ENCODE results near the gene MITF. TPM values are rescaled to one million over a fixed set of nuclear protein-coding genes. Genes with fewer than 3 reads are reported as not detected.
"Not testable (repeated sequence)": the region's sequence is repeated elsewhere in the genome, so short reads cannot be mapped to it uniquely, and the experiment has no call there.

Gene MITF
- polyA plus RNA-seq, 1 donor: 2.8 TPM

DNA sequence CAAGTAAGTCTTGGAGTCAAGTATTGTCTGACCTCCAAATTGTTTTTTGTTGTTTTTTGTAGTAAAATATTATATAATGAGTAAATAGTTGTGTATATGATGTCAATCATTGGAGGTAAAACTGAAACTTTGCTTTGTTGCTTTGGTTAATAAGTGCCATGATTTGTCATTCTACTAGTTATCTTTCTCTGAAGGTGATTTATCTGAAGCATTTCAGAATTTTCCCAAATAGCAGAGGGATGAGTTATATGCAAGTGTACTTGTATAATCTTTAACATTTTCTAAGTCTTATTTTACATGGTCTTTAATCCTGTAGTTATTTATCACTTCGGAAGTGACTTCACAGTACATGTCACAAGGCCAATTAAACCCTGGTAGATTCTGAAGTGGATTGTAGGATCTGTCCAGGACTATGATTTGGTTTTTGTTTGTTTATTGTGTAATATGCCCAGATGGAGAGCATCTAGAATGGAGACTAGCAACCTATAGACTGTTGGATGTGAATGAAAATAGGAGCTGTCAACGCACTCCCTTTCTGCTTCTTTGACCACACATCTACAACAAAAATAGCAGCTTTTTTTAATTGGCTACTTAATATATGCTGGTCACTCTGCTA is 167.2 kb downstream of the MITF start:
- no peaks in the 10 kb centered on the region for H3K9me3 ChIP-seq (ENCODE audit: control insufficient read depth, low read depth, low read length)
- no peak overlapping the region for H3K27ac ChIP-seq (ENCODE audit: low read length)
- H3K4me3 ChIP-seq (ENCODE audit: low read length): no peak overlapping the region
- H3K27me3 ChIP-seq (ENCODE audit: control insufficient read depth, insufficient read depth, low read length): no peaks in the 10 kb centered on the region
- no peaks in the 10 kb centered on the region for H3K36me3 ChIP-seq (ENCODE audit: control insufficient read depth, insufficient read depth, low read length)
- H3K4me1 ChIP-seq (ENCODE audit: control insufficient read depth, insufficient read depth, low read length): no peaks in the 10 kb centered on the region
- WGBS (ENCODE audit: insufficient coverage, low lambda C conversion rate): no CpG with 5 or more reads among the region's 2 CpGs
- DNase-seq: no peak

GRCh38 chr3:69907554-69907953 is 168.3 kb downstream of the MITF start:
- H3K4me1 ChIP-seq (ENCODE audit: control insufficient read depth, insufficient read depth, low read length): no peaks in the 10 kb centered on the region
- no peak overlapping the region for H3K27ac ChIP-seq (ENCODE audit: low read length)
- no peaks in the 10 kb centered on the region for H3K9me3 ChIP-seq (ENCODE audit: control insufficient read depth, low read depth, low read length)
- no CpG with 5 or more reads among the region's 1 CpG for WGBS (ENCODE audit: insufficient coverage, low lambda C conversion rate)
- H3K36me3 ChIP-seq (ENCODE audit: control insufficient read depth, insufficient read depth, low read length): no peaks in the 10 kb centered on the region
- H3K27me3 ChIP-seq (ENCODE audit: control insufficient read depth, insufficient read depth, low read length): no peaks in the 10 kb centered on the region
- no peak overlapping the region for H3K4me3 ChIP-seq (ENCODE audit: low read length)
- DNase-seq: no peak

DNA sequence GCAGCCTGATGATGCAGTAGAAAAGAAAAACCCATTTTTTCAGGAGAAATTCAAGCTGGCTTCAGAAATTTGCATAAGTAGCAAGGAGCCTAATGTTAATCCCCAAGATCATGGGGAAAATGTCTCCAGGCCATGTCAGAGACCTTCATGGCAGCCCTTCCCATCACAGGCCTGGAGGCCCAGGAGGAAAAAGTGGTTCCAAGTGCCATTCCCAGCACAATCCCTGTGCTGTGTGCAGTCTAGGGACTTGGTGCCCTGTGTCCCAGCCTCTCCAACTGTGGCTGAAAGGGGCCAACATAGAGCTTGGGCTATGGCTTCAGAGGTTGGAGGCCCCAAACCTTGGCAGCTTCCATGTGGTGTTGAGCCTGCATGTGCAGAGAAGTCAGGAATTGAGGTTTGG is 170.6 kb downstream of the MITF start:
- not testable (repeated sequence) for H3K27me3 ChIP-seq (ENCODE audit: control insufficient read depth, insufficient read depth, low read length); H3K4me3 ChIP-seq (ENCODE audit: low read length); H3K4me1 ChIP-seq (ENCODE audit: control insufficient read depth, insufficient read depth, low read length); H3K9me3 ChIP-seq (ENCODE audit: control insufficient read depth, low read depth, low read length); H3K36me3 ChIP-seq (ENCODE audit: control insufficient read depth, insufficient read depth, low read length); H3K27ac ChIP-seq (ENCODE audit: low read length); DNase-seq

GRCh38 chr3:69913422-69913821 is 174.2 kb downstream of the MITF start:
- Histone ChIP-seq H3K27me3 (ENCODE audit: control insufficient read depth, insufficient read depth, low read length) (no peaks in the 10 kb centered on the region), H3K4me3 (ENCODE audit: low read length) (no peak overlapping the region), H3K9me3 (ENCODE audit: control insufficient read depth, low read depth, low read length) (no peaks in the 10 kb centered on the region), H3K4me1 (ENCODE audit: control insufficient read depth, insufficient read depth, low read length) (no peaks in the 10 kb centered on the region), H3K36me3 (ENCODE audit: control insufficient read depth, insufficient read depth, low read length) (no peaks in the 10 kb centered on the region), H3K27ac (ENCODE audit: low read length) (no peak overlapping the region)
- WGBS (ENCODE audit: insufficient coverage, low lambda C conversion rate): no CpG with 5 or more reads among the region's 3 CpGs
- no peak for DNase-seq

DNA sequence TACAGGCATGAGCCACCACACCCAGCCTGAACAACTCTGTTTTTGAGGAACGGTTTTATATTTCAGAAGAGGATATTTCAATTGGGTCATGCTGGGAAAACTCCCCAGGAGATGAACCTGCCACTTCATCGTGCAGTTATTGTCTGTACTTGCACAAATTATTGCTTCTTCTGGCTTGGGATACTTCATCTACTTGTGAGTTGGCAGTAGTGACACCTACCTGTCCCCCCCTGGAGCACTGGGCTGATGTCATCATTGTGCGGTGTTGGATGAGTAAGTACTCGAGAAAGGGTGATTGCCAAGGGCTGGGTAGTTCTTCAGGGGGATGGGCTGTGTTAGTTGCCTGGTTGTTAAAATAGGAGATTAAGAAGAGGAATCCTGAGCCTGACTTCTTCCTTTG is 175.1 kb downstream of the MITF start:
- WGBS (ENCODE audit: insufficient coverage, low lambda C conversion rate): 100% methylated on average over 1 of the region's 4 CpGs
- H3K27me3 ChIP-seq (ENCODE audit: control insufficient read depth, insufficient read depth, low read length): no peaks in the 10 kb centered on the region
- H3K27ac ChIP-seq (ENCODE audit: low read length): no peak overlapping the region
- no peak for DNase-seq
- no peaks in the 10 kb centered on the region for H3K4me1 ChIP-seq (ENCODE audit: control insufficient read depth, insufficient read depth, low read length)
- no peaks in the 10 kb centered on the region for H3K36me3 ChIP-seq (ENCODE audit: control insufficient read depth, insufficient read depth, low read length)
- H3K4me3 ChIP-seq (ENCODE audit: low read length): no peak overlapping the region
- H3K9me3 ChIP-seq (ENCODE audit: control insufficient read depth, low read depth, low read length): no peaks in the 10 kb centered on the region

GRCh38 chr3:69915726-69916125 is 176.5 kb downstream of the MITF start:
- Histone ChIP-seq H3K27me3 (ENCODE audit: control insufficient read depth, insufficient read depth, low read length) (no peaks in the 10 kb centered on the region), H3K27ac (ENCODE audit: low read length) (no peak overlapping the region)
- DNase-seq: no peak

DNA sequence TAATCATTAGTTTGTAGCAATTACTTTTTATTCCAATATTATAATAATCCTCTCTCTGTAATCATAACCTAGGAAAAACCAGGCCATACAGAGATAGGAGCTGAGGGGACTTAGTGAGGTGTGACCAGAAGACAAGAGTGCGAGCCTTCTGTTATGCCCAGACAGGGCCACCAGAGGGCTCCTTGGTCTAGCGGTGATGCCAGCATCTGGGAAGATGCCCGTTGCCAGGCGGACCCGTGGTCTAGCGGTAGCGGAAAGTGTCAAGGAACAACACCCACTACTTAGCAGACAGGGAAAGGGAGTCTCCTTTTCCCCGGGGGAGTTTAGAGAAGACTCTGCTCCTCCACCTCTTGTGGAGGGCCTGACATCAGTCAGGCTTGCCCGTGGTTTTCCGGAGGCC is 180.7 kb downstream of the MITF start:
- not testable (repeated sequence) for H3K27me3 ChIP-seq (ENCODE audit: control insufficient read depth, insufficient read depth, low read length); H3K9me3 ChIP-seq (ENCODE audit: control insufficient read depth, low read depth, low read length); H3K36me3 ChIP-seq (ENCODE audit: control insufficient read depth, insufficient read depth, low read length); H3K4me3 ChIP-seq (ENCODE audit: low read length); H3K4me1 ChIP-seq (ENCODE audit: control insufficient read depth, insufficient read depth, low read length); H3K27ac ChIP-seq (ENCODE audit: low read length)
- peak in 1 of 2 donors; percentile 3 for DNase-seq
- WGBS (ENCODE audit: insufficient coverage, low lambda C conversion rate): no CpG with 5 or more reads among the region's 10 CpGs

More at GRCh38 chr3:69915726-69916125, 176.5 kb downstream of the MITF start:
- Histone ChIP-seq H3K4me3 (ENCODE audit: low read length) (no peak overlapping the region), H3K4me1 (ENCODE audit: control insufficient read depth, insufficient read depth, low read length) (no peaks in the 10 kb centered on the region), H3K9me3 (ENCODE audit: control insufficient read depth, low read depth, low read length) (no peaks in the 10 kb centered on the region), H3K36me3 (ENCODE audit: control insufficient read depth, insufficient read depth, low read length) (no peaks in the 10 kb centered on the region)

DNA sequence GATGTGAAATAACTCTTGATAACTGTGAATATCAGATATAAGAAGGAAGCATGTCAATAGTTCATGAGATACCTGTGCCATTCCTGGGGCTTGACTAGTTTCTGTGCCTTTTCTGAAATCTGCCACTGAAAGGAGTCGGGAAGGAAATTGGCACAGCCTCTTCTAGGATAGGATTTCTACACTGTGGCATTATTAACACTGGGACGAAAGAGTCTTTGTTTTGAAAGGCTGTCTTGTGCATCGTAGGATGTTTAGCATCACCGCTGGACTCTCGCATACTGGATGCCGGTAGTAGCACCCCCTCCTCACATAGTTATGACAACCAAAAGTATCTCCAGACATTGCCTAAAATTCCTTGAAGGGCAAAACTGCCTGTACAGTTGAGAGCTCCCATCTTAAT is 182.4 kb downstream of the MITF start:
- no peak for DNase-seq
- Histone ChIP-seq H3K27me3 (ENCODE audit: control insufficient read depth, insufficient read depth, low read length) (no peaks in the 10 kb centered on the region), H3K4me3 (ENCODE audit: low read length) (no peak overlapping the region), H3K36me3 (ENCODE audit: control insufficient read depth, insufficient read depth, low read length) (no peaks in the 10 kb centered on the region), H3K27ac (ENCODE audit: low read length) (no peak overlapping the region), H3K4me1 (ENCODE audit: control insufficient read depth, insufficient read depth, low read length) (no peaks in the 10 kb centered on the region), H3K9me3 (ENCODE audit: control insufficient read depth, low read depth, low read length) (no peaks in the 10 kb centered on the region)
- WGBS (ENCODE audit: insufficient coverage, low lambda C conversion rate): no CpG with 5 or more reads among the region's 6 CpGs

DNA sequence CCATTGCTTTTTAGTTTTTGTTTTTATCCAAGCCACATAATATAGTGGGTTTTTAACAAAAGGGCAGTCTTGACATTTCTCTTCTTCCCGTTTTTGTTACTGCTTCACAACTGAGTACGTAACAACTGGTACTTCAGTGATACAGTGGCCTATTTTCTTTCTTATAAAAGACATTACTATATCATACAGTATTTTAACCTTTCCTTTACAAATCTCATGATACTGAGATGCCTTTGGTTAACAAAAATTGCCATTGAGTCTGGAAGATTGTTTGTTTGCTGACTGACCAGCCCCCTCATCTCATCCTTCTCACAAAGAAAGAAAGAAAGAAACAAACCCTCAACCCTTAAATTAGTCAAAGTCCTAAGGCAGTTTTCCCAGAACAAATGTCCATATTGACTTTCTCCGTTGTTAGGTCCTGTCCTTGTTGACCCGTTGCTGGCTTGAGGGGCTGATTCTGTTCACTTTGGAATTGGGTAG is 183.3 kb downstream of the MITF start:
- H3K36me3 ChIP-seq (ENCODE audit: control insufficient read depth, insufficient read depth, low read length): no peaks in the 10 kb centered on the region
- WGBS (ENCODE audit: insufficient coverage, low lambda C conversion rate): no CpG with 5 or more reads among the region's 4 CpGs
- DNase-seq: no peak
- no peaks in the 10 kb centered on the region for H3K4me1 ChIP-seq (ENCODE audit: control insufficient read depth, insufficient read depth, low read length)
- no peak overlapping the region for H3K27ac ChIP-seq (ENCODE audit: low read length)
- no peak overlapping the region for H3K4me3 ChIP-seq (ENCODE audit: low read length)
- no peaks in the 10 kb centered on the region for H3K9me3 ChIP-seq (ENCODE audit: control insufficient read depth, low read depth, low read length)
- H3K27me3 ChIP-seq (ENCODE audit: control insufficient read depth, insufficient read depth, low read length): no peaks in the 10 kb centered on the region

DNA sequence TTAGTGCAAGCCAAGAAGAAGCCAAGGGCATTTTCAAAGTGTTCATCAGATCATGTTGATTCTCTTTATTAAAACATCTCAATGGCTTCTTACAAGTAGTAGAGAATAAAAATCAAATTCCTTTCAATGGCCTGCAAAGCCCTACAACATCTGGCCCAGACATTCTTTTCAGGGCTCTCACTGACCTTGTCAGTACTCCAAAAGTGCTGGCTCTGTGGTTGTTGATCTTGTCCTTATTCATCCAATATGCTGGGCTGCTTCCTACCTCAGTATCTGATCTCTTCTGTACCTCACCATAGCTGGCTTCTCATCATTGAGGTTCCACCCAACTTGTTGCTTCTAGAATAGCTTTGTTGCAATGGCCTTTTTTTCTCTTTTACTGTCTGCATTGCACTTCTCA is 186.2 kb downstream of the MITF start:
- Histone ChIP-seq H3K9me3 (ENCODE audit: control insufficient read depth, low read depth, low read length) (no peaks in the 10 kb centered on the region), H3K27ac (ENCODE audit: low read length) (no peak overlapping the region), H3K27me3 (ENCODE audit: control insufficient read depth, insufficient read depth, low read length) (no peaks in the 10 kb centered on the region), H3K36me3 (ENCODE audit: control insufficient read depth, insufficient read depth, low read length) (no peaks in the 10 kb centered on the region), H3K4me3 (ENCODE audit: low read length) (no peak overlapping the region), H3K4me1 (ENCODE audit: control insufficient read depth, insufficient read depth, low read length) (no peaks in the 10 kb centered on the region)
- DNase-seq: no peak

DNA sequence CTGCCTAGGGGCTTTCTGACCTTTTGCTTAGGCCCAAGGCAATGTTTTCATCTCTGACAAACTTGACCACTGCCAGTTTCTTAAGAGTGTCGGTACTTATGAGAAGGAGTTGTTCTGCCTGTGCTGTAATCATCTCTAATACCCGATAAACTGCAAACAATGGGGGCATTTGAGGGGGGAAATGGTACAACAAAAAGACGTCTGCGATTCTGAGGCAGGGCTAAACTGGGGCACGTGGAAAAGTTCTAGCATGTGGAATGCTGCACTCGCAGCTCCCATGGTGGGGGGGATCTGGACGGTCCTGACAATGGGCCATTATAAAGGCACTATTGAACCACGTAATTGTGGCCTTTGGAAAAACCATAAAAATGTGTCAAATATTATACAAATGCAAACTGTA is 187.1 kb downstream of the MITF start:
- no peak overlapping the region for H3K4me3 ChIP-seq (ENCODE audit: low read length)
- no peaks in the 10 kb centered on the region for H3K4me1 ChIP-seq (ENCODE audit: control insufficient read depth, insufficient read depth, low read length)
- H3K27ac ChIP-seq (ENCODE audit: low read length): no peak overlapping the region
- H3K36me3 ChIP-seq (ENCODE audit: control insufficient read depth, insufficient read depth, low read length): no peaks in the 10 kb centered on the region
- DNase-seq: no peak
- no peaks in the 10 kb centered on the region for H3K9me3 ChIP-seq (ENCODE audit: control insufficient read depth, low read depth, low read length)
- no peaks in the 10 kb centered on the region for H3K27me3 ChIP-seq (ENCODE audit: control insufficient read depth, insufficient read depth, low read length)
- WGBS (ENCODE audit: insufficient coverage, low lambda C conversion rate): 58% methylated on average over 3 of the region's 8 CpGs
